ENCODE measurements around the gene RYR3.

The RYR3 gene

GRCh38 chr15:33826201-33826600, 515.4 kb downstream of the RYR3 start:
- no peak for DNase-seq (ENCODE audit: low read depth)

GRCh38 chr15:33830351-33830750, 519.6 kb downstream of the RYR3 start:
- no peak for DNase-seq (ENCODE audit: low read depth)

DNA sequence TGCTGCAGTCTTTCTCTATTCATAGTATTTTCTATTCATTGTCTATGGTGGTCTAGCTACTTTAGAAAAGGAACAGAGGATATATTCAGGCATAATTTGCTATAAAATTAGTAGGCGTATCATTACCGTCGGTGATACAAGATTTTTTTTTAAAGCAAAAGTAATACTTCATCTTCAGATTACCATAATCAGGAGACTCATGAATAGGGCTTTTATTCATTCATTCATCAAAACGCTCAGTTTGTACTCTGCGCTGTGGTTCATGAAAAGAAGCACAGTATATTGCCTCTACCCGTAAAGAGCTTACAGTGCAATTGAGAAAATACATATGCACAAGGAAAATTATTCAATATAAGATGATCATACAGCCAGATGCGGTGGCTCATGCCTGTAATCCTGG, 520.9 kb downstream of the RYR3 start:
- DNase-seq (ENCODE audit: low read depth): no peak

DNA sequence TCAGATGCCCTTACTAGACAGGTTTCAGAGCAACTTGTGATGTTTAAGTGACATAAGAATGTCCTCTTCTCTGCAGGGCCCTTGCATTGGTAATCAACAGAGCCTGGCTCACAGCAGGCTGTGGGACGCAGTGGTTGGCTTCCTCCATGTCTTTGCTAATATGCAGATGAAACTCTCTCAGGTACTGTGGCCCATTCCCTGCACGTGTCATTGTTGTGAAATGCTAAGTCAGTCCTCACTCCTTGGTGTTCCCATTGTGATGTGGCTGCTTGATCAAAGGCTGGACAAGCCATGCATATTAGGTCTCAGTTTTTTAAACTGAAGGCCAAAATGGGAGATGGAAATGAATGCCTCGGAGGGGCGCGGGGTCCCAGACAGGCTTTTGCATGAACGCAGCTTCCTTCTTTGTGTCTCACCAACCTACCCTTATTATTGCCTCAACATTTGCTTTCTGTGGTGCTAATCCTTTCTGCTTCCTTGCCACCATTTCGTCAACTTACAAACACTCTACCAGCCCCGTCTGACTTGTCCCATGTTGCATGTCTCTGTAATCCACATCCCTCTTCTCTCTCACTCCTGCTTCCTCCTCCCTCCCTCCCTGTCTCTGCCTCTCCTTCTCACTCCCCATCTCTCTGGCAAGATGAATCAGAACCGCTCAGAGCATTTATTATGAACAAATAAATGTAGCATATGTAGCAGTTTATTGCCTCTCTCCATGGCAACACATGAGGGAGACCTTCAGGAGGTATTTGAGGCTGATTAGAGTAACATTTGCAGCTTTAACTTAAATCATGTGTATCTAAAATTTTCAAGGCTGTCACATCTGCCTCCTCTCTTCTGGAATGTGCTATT, 524.4 kb downstream of the RYR3 start:
- DNase-seq (ENCODE audit: low read depth): no peak

GRCh38 chr15:33837294-33837693, 526.5 kb downstream of the RYR3 start:
- no peak for DNase-seq (ENCODE audit: low read depth)

DNA sequence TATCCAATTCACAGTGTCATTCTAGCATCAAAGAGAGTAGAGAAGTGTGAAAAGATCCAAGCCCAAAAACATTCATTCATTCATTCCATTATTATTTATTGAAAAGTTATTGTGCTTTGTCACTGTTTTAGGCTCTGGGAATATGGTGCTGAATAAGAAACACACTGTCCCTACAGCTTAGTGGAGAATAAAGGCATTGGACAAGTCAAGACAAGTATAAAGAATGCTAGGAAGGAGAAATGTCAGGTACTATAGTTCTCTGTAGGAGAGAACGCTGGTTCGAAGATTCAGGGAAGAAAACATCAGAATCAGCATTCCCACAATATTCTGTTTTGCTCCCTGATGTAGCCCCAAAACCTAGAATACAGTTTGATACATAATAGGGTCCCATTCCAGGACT, 528.8 kb downstream of the RYR3 start:
- no peak for DNase-seq (ENCODE audit: low read depth)

DNA sequence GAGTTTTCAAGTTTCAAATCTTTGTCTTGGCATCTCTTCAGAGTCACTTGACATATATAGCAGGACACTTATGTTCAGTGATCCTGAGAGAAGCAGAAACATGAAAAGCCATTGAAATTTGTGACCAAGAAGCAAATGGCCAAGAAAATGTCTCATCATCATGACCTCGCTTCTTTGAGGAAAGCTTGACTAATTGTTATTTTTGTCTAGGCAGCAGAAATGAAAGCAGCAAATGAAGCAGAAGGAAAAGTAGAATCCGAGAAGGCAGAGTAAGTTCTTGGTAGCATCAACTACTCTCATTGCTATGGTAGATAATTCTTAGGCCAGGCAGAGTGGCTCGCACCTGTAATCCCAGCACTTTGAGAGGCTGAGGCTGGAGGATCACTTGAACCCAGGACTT, 529.8 kb downstream of the RYR3 start:
- no peak for DNase-seq (ENCODE audit: low read depth)

- no peak for DNase-seq (ENCODE audit: low read depth)
Observed at GRCh38 chr15:33844186-33844585, 533.4 kb downstream of the RYR3 start.

DNA sequence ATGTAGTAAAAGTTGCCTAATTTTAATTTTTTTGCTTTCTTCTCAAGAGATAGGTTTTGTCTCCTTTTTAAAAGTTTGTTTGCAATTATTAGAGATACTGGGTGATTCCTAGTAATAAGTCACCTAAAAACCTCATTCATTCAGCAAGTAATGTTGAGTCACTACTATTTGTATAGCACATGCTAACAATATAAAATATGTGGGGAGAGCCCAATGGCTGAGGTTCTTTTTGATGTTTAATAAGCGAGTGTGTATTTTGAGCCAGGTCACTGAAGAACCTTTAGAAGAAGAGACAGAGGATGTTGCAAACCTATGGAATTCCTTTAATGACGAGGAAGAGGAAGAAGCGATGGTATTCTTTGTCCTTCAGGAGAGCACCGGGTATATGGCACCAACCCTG, 533.8 kb downstream of the RYR3 start:
- no peak for DNase-seq (ENCODE audit: low read depth)

DNA sequence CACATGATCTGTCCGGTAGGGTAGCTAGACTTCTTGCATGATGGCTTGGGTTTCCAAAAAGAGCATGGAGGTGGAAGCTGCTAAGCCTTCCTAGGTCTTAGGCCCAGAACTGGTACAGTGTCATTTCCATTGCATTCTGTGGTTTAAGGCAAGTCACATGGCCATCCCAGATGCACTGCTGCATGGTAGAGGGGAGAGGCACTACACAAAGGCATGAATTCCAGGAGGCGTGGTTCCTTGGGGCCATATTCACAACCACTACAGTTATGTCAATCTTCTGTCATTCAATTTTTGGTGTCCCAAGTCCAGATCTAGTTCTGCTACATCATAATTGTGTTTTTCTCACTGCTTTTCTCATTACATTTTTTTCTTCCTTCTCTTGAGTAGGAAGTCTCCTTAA, 535.4 kb downstream of the RYR3 start:
- no peak for DNase-seq (ENCODE audit: low read depth)

GRCh38 chr15:33846862-33847261, 536.1 kb downstream of the RYR3 start:
- DNase-seq (ENCODE audit: low read depth): no peak

- no peak for DNase-seq (ENCODE audit: low read depth)
Observed at GRCh38 chr15:33848011-33848410, 537.2 kb downstream of the RYR3 start.

- no peak for DNase-seq (ENCODE audit: low read depth)
Observed at GRCh38 chr15:33851079-33851478, 540.3 kb downstream of the RYR3 start.

GRCh38 chr15:33852094-33852493, 541.3 kb downstream of the RYR3 start:
- no peak for DNase-seq (ENCODE audit: low read depth)

DNA sequence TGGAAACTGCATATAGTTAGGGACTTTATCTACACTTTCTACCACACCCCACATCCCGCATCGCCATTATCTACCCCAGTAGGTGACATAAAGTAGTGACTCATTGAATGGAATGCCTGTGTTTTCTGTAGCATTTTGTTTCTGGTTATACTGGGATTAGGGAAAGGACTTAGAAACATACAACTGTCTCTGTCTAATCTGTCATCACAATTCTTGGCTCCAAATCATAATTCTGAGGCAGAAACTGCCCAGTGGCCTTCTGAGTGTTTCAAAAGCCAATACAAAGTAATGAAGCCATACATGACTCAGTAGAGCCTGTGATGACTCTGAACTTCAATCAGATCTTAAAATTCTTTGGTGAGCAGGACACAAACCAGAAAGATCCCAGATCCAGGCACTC, 541.8 kb downstream of the RYR3 start:
- no peak for DNase-seq (ENCODE audit: low read depth)

DNA sequence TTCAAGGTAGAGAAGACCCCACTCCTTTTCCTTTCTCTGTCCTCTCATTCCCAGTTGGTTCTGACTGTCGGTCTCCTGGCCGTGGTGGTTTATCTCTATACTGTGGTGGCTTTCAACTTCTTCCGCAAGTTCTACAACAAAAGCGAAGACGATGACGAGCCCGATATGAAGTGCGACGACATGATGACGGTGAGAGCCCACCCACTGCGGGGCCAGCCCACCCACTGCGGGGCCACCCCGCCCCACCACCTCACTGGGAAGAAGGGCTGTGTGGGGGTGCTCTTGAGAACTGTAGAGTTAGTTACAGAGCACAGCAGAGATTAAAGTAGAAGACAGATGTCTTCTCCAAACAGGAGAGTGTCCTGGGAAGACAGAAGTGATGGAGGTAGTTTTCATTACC, 547.0 kb downstream of the RYR3 start:
- no peak for DNase-seq (ENCODE audit: low read depth)

DNA sequence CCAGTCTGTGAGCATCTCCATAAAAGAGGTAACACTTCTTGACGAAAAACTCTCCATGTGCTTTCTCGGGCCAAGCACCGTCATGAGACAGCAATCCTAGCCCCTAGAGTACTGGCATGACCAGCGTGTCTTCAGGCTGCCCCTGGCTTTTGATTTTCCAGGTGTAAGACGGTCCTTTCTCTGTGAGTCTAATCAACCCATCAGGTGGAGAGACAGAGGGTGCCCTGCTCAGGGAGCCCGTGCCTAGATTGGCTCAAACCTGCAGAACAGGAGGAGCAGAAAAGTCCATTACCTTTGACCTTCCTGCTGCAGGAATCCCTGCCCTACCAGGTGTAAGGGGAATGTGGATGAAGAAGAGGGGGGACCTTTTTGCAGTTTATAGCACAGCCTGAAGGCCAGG, 548.1 kb downstream of the RYR3 start:
- no peak for DNase-seq (ENCODE audit: low read depth)

DNA sequence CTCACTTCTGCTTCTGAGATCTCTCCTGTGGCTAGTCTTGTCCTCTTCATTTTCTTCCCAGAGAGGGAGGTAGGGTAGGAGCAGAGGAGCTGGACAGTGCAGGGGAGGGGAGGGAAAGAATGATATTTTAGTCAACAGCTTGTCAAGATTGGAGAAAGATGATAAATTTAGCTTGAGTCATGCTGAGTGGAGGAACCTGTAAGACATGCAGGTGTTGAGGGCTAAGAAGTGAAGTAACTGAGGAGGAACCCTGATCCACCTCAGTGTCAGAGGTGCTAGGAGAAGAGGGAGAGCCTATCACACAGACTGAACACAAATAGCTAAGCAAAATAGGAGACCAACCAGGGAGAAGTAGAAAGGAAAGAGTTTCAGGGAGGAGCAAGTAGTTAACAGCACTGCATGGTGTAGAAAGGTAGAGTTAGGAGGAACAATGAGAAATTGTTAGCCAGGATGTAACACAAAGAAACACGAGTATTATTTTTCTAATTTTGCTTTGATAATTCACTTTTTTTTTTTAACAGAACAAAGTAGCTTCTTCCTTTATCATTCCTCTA, 549.3 kb downstream of the RYR3 start:
- DNase-seq (ENCODE audit: low read depth): no peak

DNA sequence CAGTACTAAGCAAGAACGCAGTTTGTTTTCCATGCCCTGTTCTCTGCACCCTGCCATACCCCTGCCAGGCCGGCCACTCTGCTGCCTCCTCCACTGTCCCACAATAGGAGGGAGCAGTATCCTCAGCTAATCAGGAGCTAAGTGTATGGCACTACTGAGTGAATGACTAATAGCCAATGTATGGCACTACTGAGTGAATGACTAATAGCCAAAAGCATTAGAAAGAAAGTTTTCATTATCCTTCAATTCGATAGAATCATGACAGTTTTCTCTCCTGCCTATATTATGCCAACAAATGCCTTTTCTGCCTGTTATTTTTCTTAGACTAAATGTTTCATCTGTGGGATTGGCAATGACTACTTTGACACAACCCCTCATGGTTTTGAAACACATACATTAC, 550.0 kb downstream of the RYR3 start:
- no peak for DNase-seq (ENCODE audit: low read depth)

GRCh38 chr15:33864360-33865075, 553.8 kb downstream of the RYR3 start:
- DNase-seq (ENCODE audit: low read depth): no peak

DNA sequence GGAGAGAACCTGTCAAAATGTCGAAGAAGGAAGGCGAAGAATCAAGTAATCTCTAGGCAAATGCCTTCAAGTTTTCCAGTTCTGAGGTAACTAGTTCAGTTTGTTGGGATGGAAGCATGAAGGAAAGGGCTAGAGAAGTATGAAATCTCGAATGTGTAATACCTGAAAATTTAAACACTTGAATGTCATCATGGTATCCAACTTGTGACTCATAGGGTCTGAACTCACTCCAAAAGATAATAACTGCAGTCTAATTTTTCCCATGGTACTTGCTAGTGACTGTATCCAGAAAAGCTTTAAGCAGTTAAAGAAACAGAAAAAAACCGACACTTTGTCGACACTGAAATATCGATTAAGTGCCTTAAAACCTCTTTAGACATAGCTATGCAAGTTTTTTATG, 554.6 kb downstream of the RYR3 start:
- DNase-seq (ENCODE audit: low read depth): no peak

DNA sequence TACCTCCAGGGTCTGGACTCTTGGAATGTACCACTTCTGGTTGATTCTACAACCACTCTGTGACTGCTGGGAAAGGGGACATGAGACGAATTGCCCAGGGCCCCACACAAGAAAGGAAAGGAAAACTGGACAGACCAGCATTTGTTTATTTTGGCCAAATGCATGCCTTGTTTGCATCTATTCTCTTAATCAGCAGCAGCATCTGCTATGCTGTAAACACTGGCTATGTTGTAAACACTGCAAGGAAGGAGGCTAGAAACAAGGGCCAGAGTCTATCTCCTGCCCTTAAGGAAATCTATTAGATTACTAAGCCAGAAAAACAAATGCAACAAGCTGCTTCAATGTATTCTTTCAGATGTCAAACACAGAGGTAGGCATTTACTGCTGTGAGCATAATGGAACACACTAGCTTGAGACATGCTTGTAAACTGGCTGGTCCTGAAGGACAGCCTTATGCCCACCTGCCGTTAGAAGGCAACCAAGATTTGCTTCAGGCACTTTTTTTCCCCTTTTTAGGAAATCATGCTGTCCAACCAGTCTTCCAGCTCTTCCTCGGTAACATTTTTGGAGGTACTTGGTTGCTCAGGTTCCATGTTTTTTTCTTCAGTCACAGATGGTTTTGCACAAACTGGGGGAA, 555.5 kb downstream of the RYR3 start:
- no peak for DNase-seq (ENCODE audit: low read depth)

DNA sequence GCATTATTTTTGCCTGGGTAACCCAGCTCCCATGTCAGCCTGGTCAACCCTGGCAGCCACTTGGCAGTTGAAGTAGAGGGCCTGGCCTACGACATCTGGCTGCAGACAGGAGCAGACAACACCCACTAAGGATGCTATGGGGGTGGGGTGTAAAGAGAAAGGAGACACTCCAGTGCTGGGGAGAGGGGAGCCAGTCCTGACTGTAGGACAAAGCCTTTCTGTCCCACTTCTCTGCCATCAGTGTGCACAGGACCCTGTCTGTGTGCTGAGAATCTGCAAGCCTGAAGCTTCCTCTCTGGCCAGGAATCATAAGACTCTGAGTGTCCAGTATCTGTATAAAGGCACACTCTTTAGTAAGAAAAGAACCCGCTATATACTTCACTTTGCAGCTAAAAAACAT, 561.2 kb downstream of the RYR3 start:
- no peak for DNase-seq (ENCODE audit: low read depth)

Data from stimulated activated CD8-positive, alpha-beta memory T cell treated with anti-CD3 and anti-CD28 coated beads, Interleukin-4, amount 100 ng/mL, for 24 hours (primary cell).